Liver (tissue), 9 donors: Measurements from ENCODE around the gene GRAMD1A. TPM values are rescaled to one million over a fixed set of nuclear protein-coding genes. Genes with fewer than 3 reads are reported as not detected.

ENCODE experiments used
- DNase-seq: peaks from one replicate; pipeline ENCODE4 v3.0.0-alpha.2; 2017; ENCODE audit warnings: low spot score
- H3K27ac ChIP-seq, 2 donors: one replicate each; pipeline ENCODE4 v1.7.0; 2013; ENCODE audit warnings: inconsistent platforms in 2 of 2, low read length in 2 of 2, control low read depth in 1 of 2, low read depth in 1 of 2, mild to moderate bottlenecking in 1 of 2
- H3K27me3 ChIP-seq, 4 donors: one replicate each; pipeline versions ENCODE4 v1.6.1 to v1.7.0; 2013; ENCODE audit warnings: low read length in 3 of 4, inconsistent platforms in 1 of 4, mild to moderate bottlenecking in 1 of 4, moderate library complexity in 1 of 4; ENCODE audit not compliant: control insufficient read depth in 4 of 4, insufficient read depth in 4 of 4
- H3K36me3 ChIP-seq, 4 donors: one replicate each; pipeline versions ENCODE4 v1.6.1 to v1.7.0; 2013; ENCODE audit warnings: low read length in 3 of 4, mild to moderate bottlenecking in 3 of 4, low read depth in 1 of 4, moderate library complexity in 1 of 4; ENCODE audit not compliant: control insufficient read depth in 4 of 4, insufficient read depth in 3 of 4
- H3K4me1 ChIP-seq, 4 donors: one replicate each; pipeline versions ENCODE4 v1.6.1 to v1.7.0; 2013; ENCODE audit warnings: low read length in 3 of 4, mild to moderate bottlenecking in 3 of 4, moderate library complexity in 1 of 4; ENCODE audit not compliant: control insufficient read depth in 4 of 4, insufficient read depth in 4 of 4
- H3K4me3 ChIP-seq, 3 donors: one replicate each; pipeline versions ENCODE4 v1.6.1 to v1.7.0; 2013; ENCODE audit warnings: low read length in 3 of 3, control low read depth in 1 of 3, low read depth in 1 of 3, mild to moderate bottlenecking in 1 of 3
- H3K9ac ChIP-seq, 2 donors: one replicate each; pipeline ENCODE4 v1.7.0; 2013; ENCODE audit warnings: low read length in 2 of 2, mild to moderate bottlenecking in 2 of 2, moderate library complexity in 2 of 2, control low read depth in 1 of 2, low read depth in 1 of 2
- H3K9me3 ChIP-seq, 4 donors: one replicate each; pipeline versions ENCODE4 v1.6.1 to v1.7.0; 2013; ENCODE audit warnings: low read length in 3 of 4; ENCODE audit not compliant: control insufficient read depth in 4 of 4
- ATF3 ChIP-seq: IDR thresholded peaks from 2 replicates; pipeline ENCODE4 v1.6.1; 2016; ENCODE audit warnings: antibody characterized with exemption
- CTCF ChIP-seq: fragments of 150-350 bp; IDR thresholded peaks from 2 replicates; pipeline ENCODE4 v1.5.1; 2017; ENCODE audit warnings: improper control_type of control experiment, low read depth, low read length; ENCODE audit not compliant: missing input control
- EGR1 ChIP-seq, 2 donors: IDR thresholded peaks; 2 replicates each; pipeline ENCODE4 v1.6.1; 2016 to 2018; ENCODE audit warnings: antibody characterized with exemption in 2 of 2, low read depth in 2 of 2
- FOXA1 ChIP-seq: IDR thresholded peaks from 2 replicates; pipeline ENCODE4 v1.6.1; 2016; ENCODE audit warnings: antibody characterized with exemption
- FOXA2 ChIP-seq: IDR thresholded peaks from 2 replicates; pipeline ENCODE4 v1.6.1; 2016; ENCODE audit warnings: antibody characterized with exemption
- GABPA ChIP-seq, 2 donors: IDR thresholded peaks in 1 of 2; conservative IDR thresholded peaks in 1 of 2; 2 replicates each; pipeline ENCODE4 v1.6.1; 2016; ENCODE audit warnings: antibody characterized with exemption in 2 of 2, mild to moderate bottlenecking in 1 of 2, moderate library complexity in 1 of 2
- HNF4A ChIP-seq, 2 donors: conservative IDR thresholded peaks; 2 replicates each; pipeline ENCODE4 v1.6.1; 2016; ENCODE audit warnings: antibody characterized with exemption in 2 of 2, mild to moderate bottlenecking in 2 of 2
- HNF4G ChIP-seq: IDR thresholded peaks from 2 replicates; pipeline ENCODE4 v1.6.1; 2016; ENCODE audit warnings: antibody characterized with exemption
- JUND ChIP-seq, 2 donors: IDR thresholded peaks; 2 replicates each; pipeline ENCODE4 v1.6.1; 2016; ENCODE audit warnings: antibody characterized with exemption in 2 of 2
- MAX ChIP-seq: IDR thresholded peaks from 2 replicates; pipeline ENCODE4 v1.6.1; 2016; ENCODE audit warnings: antibody characterized with exemption
- NR2F2 ChIP-seq: IDR thresholded peaks from 2 replicates; pipeline ENCODE4 v1.6.1; 2016; ENCODE audit warnings: antibody characterized with exemption
- REST ChIP-seq: IDR thresholded peaks from 2 replicates; pipeline ENCODE4 v1.6.1; 2016; ENCODE audit warnings: antibody characterized with exemption, mild to moderate bottlenecking
- RXRA ChIP-seq, 2 donors: IDR thresholded peaks; 2 replicates each; pipeline ENCODE4 v1.6.1; 2017 to 2018; ENCODE audit warnings: antibody characterized with exemption in 2 of 2, mild to moderate bottlenecking in 1 of 2
- SP1 ChIP-seq: IDR thresholded peaks from 2 replicates; pipeline ENCODE4 v1.6.1; 2018; ENCODE audit warnings: antibody characterized with exemption, mild to moderate bottlenecking
- YY1 ChIP-seq: IDR thresholded peaks from 2 replicates; pipeline ENCODE4 v1.6.1; 2016; ENCODE audit warnings: antibody characterized with exemption, mild to moderate bottlenecking
- ZBTB33 ChIP-seq: IDR thresholded peaks from 2 replicates; pipeline ENCODE4 v1.6.1; 2016; ENCODE audit warnings: antibody characterized with exemption
- WGBS: extraction: QIAGEN DNeasy Blood & Tissue Kit; methylation state at CpG from one replicate; pipeline ENCODE4 v1.1.7; 2013; 5-methylcytosine and 5-hydroxymethylcytosine counted together
- polyA plus RNA-seq, 2 donors: library from polyadenylated mRNA; stranded (reverse) in 1 of 2; unstranded in 1 of 2; fragments of 200-250 nt in 1 of 2; fragments of >200 nt in 1 of 2; fragmentation: Nextera tagmentation in 1 of 2; extraction: Ambion mirVana in 1 of 2; gene quantifications; one replicate each; pipeline versions ENCODE4 v1.2.1 to v1.2.3, GENCODE V29; 2013 to 2015
- total RNA-seq, 2 donors: library from RNA; depleted of rRNA; stranded (reverse); fragments of >200 nt; gene quantifications; one replicate each; pipeline ENCODE4 v1.2.3, GENCODE V29; 2014
- donor health status: healthy.
- donor health status: healthy.
- donor health status: healthy.
- donor health status: healthy.
- donor health status: healthy.

GRAMD1A gene
- total and polyA plus RNA-seq, 4 donors: 8.6 to 14.1 (median 11.2) TPM

GRCh38 chr19:35069696-35070095 lies 69.6 kb downstream of the GRAMD1A start:
- no peak for DNase-seq
- no peak for TF ChIP-seq REST
- TF ChIP-seq GABPA (IDR thresholded peaks at IDR 0.05 in 1 of 2, conservative IDR thresholded peaks at IDR 0.05 in 1 of 2): no peak
- TF ChIP-seq FOXA2: no peak
- no peak for TF ChIP-seq HNF4G
- no peak for TF ChIP-seq EGR1 (IDR thresholded peaks at IDR 0.05; ENCODE audit: low read depth in 2 of 2)
- no peak for TF ChIP-seq HNF4A (conservative IDR thresholded peaks at IDR 0.05)
- no peak for TF ChIP-seq SP1
- no peak for TF ChIP-seq RXRA (IDR thresholded peaks at IDR 0.05)
- no peak for TF ChIP-seq MAX
- H3K4me3 ChIP-seq: no peak overlapping the region
- H3K9ac ChIP-seq: no peak overlapping the region
- 88% methylated on average over 1 of the region's 1 CpG for WGBS
- H3K9me3 ChIP-seq: peaks cover 0 to 6% (median 2%) of the 10 kb centered on the region in 4 donors
- no peaks in the 10 kb centered on the region for H3K27me3 ChIP-seq
- peaks cover 0 to 3% (median 0%) of the 10 kb centered on the region in 4 donors for H3K4me1 ChIP-seq
- no peak overlapping the region for H3K27ac ChIP-seq
- H3K36me3 ChIP-seq: no peaks in the 10 kb centered on the region

- peaks cover 0 to 6% (median 2%) of the 10 kb centered on the region in 4 donors for H3K9me3 ChIP-seq
- H3K27me3 ChIP-seq: no peaks in the 10 kb centered on the region
- TF ChIP-seq NR2F2: no peak
- no peak for TF ChIP-seq FOXA2
- no peak for TF ChIP-seq REST
- no peak for TF ChIP-seq GABPA (IDR thresholded peaks at IDR 0.05 in 1 of 2, conservative IDR thresholded peaks at IDR 0.05 in 1 of 2)
- TF ChIP-seq EGR1 (IDR thresholded peaks at IDR 0.05; ENCODE audit: low read depth in 2 of 2): no peak
- no peak for DNase-seq
- WGBS: 87% methylated on average over 3 of the region's 3 CpGs
- H3K4me1 ChIP-seq: peaks cover 0 to 3% (median 0%) of the 10 kb centered on the region in 4 donors
- no peaks in the 10 kb centered on the region for H3K36me3 ChIP-seq
- H3K9ac ChIP-seq: no peak overlapping the region
- H3K27ac ChIP-seq: no peak overlapping the region
- no peak overlapping the region for H3K4me3 ChIP-seq
Measured at GRCh38 chr19:35070471-35070870, 70.3 kb downstream of the GRAMD1A start.

GRCh38 chr19:35073516-35073915 lies 73.4 kb downstream of the GRAMD1A start:
- DNase-seq: no peak
- Histone ChIP-seq H3K9ac (no peak overlapping the region), H3K4me1 (no peaks in the 10 kb centered on the region), H3K27ac (no peak overlapping the region), H3K9me3 (peaks cover 0 to 6% (median 2%) of the 10 kb centered on the region in 4 donors), H3K36me3 (no peaks in the 10 kb centered on the region), H3K27me3 (no peaks in the 10 kb centered on the region), H3K4me3 (no peak overlapping the region)
- 86% methylated on average over 10 of the region's 10 CpGs for WGBS
- TF ChIP-seq FOXA1 (no peak), SP1 (no peak), CTCF (no peak), NR2F2 (no peak), JUND (IDR thresholded peaks at IDR 0.05) (no peak), HNF4A (conservative IDR thresholded peaks at IDR 0.05) (no peak), ZBTB33 (no peak), HNF4G (no peak), MAX (no peak), ATF3 (no peak), YY1 (no peak)
